Measurements from ENCODE around the gene MCC.

Gene MCC

DNA sequence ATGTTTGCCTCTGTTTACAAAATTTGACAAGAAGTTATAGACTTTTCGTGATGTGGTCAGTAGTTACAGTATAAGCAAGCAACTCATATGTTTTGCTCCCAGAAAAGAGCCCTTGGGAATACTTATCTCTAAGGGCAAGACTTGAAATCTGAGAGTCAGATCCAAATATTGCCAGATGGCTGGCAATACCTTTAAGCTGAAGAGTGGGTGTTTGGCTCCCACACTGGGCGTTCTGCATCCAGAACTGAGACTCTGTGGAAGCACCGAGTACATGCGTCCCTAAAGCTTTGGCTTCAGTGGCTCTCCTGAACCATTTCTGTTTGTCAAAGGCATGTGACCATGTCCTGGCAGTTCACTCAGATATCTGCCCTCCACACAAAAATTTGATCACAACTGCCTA is 317.5 kb downstream of the MCC start:
- H3K4me3 ChIP-seq (ENCODE audit: control insufficient read depth, low read depth, low read length) = no peak overlapping the region
- no peak for DNase-seq (ENCODE audit: low read depth)
- no peak for TF ChIP-seq CTCF (conservative IDR thresholded peaks at IDR 0.05; ENCODE audit: control insufficient read depth, insufficient read depth, low read depth, low read length)

- no peak for TF ChIP-seq CTCF (conservative IDR thresholded peaks at IDR 0.05; ENCODE audit: control insufficient read depth, insufficient read depth, low read depth, low read length)
- no peak for DNase-seq (ENCODE audit: low read depth)
- H3K4me3 ChIP-seq (ENCODE audit: control insufficient read depth, low read depth, low read length) = no peak overlapping the region
Measured at GRCh38 chr5:113169720-113170119, 318.5 kb downstream of the MCC start.

DNA sequence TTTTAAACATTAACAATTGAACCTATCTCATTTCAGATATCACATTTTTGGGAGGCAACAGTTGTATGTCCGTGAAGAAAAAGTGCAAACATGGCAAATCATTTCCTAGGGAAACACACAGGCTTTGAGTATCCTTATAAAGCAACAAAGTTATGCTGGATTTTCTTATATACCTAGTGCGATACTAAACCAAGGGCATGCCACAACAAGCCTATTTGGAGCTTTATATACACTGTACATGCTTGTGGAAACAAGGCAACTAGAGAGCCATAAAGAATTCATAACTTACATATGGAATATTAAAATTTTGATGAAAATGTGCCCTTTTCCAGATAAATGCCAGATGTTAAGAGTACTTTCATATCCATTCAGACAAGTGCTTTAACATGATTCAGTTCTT is 320.3 kb downstream of the MCC start:
- no peak for TF ChIP-seq CTCF (conservative IDR thresholded peaks at IDR 0.05; ENCODE audit: control insufficient read depth, insufficient read depth, low read depth, low read length)
- DNase-seq (ENCODE audit: low read depth) = no peak
- no peak overlapping the region for H3K4me3 ChIP-seq (ENCODE audit: control insufficient read depth, low read depth, low read length)

DNA sequence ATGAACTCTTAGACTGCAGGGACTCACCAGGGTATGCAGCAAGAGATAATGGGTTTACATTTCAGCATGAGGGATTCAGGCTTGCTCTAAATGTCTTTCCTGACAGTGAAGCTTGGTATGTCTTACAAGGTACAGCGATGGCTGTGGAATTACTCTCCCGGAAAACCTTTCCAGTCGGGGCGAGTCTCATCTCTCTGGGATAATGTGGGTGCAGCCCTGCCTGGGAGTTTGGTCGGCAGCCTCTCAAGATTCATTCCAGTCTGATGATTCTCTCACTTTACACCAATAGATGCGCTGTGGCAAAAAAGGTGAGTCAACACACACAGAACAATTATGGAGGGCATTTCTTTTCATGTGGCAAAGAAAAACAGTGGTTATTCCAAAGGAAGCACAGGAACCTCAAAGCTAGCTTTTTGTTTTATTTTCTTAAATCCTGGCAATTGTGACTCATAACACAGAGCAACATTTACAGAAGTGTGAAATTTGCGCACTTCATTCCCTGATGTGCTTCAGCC is 321.3 kb downstream of the MCC start:
- H3K4me3 ChIP-seq (ENCODE audit: control insufficient read depth, low read depth, low read length) = peak overlapping the region; percentile 3
- peak; percentile 89 for DNase-seq (ENCODE audit: low read depth)
- no peak for TF ChIP-seq CTCF (conservative IDR thresholded peaks at IDR 0.05; ENCODE audit: control insufficient read depth, insufficient read depth, low read depth, low read length)

DNA sequence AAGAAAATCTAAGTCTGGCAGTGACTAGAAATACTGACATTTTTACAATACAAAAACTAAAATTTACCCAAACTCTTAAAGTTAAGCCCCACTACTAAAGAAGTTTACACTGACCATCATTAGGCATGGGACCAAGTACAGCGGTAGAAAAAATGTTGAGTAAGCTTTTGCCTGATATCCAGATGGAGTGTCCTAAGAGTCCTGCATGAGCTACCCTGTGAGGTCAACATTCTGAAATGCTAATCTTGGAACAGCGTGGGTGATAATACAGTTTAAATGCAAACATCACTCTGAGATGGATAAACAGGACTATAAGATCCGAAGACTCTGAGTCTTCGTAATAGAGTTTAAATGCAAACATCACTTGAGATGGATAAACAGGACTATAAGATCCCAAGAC is 322.0 kb downstream of the MCC start:
- DNase-seq (ENCODE audit: low read depth) = peak; percentile 86
- TF ChIP-seq CTCF (conservative IDR thresholded peaks at IDR 0.05; ENCODE audit: control insufficient read depth, insufficient read depth, low read depth, low read length) = no peak
- no peak overlapping the region for H3K4me3 ChIP-seq (ENCODE audit: control insufficient read depth, low read depth, low read length)

- no peak for TF ChIP-seq CTCF (conservative IDR thresholded peaks at IDR 0.05; ENCODE audit: control insufficient read depth, insufficient read depth, low read depth, low read length)
- H3K4me3 ChIP-seq (ENCODE audit: control insufficient read depth, low read depth, low read length) = no peak overlapping the region
- DNase-seq (ENCODE audit: low read depth) = no peak
Measured at GRCh38 chr5:113164021-113164420, 324.2 kb downstream of the MCC start.

DNA sequence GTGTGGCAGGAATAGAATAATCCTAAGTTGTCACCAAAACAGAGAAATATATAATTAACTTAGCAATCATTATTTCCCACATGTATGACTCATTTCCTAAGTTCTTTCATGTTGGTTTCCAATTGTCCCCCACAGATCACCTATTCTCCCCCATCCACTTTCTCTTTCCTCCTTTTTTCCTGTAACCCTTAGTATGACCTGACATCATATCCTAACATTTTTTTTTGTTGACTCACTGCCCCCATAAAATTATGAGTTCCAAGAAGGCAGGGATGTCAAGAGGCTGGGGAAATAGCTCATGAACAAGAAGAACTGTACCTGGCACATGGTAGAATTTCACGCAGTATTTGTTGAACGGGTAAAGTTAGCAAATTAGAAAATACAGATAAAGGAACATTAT is 324.9 kb downstream of the MCC start:
- TF ChIP-seq CTCF (conservative IDR thresholded peaks at IDR 0.05; ENCODE audit: control insufficient read depth, insufficient read depth, low read depth, low read length) = no peak
- DNase-seq (ENCODE audit: low read depth) = peak; percentile 63

More for the DNA sequence above, 324.9 kb downstream of the MCC start:
- no peak overlapping the region for H3K4me3 ChIP-seq (ENCODE audit: control insufficient read depth, low read depth, low read length)
